GM06990 (cell line): ENCODE data around the gene ATXN7L1.

ENCODE experiments used
- DNase-seq: peaks from one replicate; pipeline ENCODE4 v3.0.0-alpha.2; 2011; ENCODE audit not compliant: insufficient read length; ENCODE audit errors: extremely low read depth
- H3K27me3 ChIP-seq: replicated peaks from 2 replicates; pipeline ENCODE4 v1.6.0; 2011; ENCODE audit warnings: low read length; ENCODE audit not compliant: control insufficient read depth, insufficient read depth
- H3K36me3 ChIP-seq: 2 replicates; pipeline ENCODE4 v1.5.1; 2011; ENCODE audit warnings: low read length; ENCODE audit not compliant: control insufficient read depth, insufficient read depth
- H3K4me3 ChIP-seq: replicated peaks from 2 replicates; pipeline ENCODE4 v1.5.1; 2011; ENCODE audit warnings: low read depth, mild to moderate bottlenecking, control low read depth, low read length
- CTCF ChIP-seq: IDR thresholded peaks from 2 replicates; pipeline ENCODE4 v1.5.1; 2011; ENCODE audit warnings: low read length, control low read depth, mild to moderate bottlenecking, inconsistent platforms; ENCODE audit not compliant: insufficient read depth, poor library complexity, severe bottlenecking

Gene ATXN7L1

GRCh38 chr7:105876091-105876963 is at the start of gene ATXN7L1:
TSS of gene ATXN7L1 (minus strand) at chr7:105876599. CDS start at chr7:105876558, 41 bp downstream.
- Histone ChIP-seq H3K27me3 (peaks cover 6% of the 10 kb centered on the region), H3K4me3 (peak within 1 kb of the TSS; percentile 59), H3K36me3 (no peaks in the 10 kb centered on the region)
- peak; percentile 1 for TF ChIP-seq CTCF
- DNase-seq: peak; percentile 74

GRCh38 chr7:105926131-105926530 is 49.7 kb upstream of the ATXN7L1 start:
- TF ChIP-seq CTCF: no peak
- no peaks in the 10 kb centered on the region for H3K36me3 ChIP-seq

GRCh38 chr7:105924945-105925344 is 48.5 kb upstream of the ATXN7L1 start:
- peak; percentile 28 for DNase-seq
- 0 out of 2 replicates have a peak, but pooled peaks cover 1% of the 10 kb centered on the region for H3K27me3 ChIP-seq
- TF ChIP-seq CTCF: no peak
- no peak overlapping the region for H3K4me3 ChIP-seq
- no peaks in the 10 kb centered on the region for H3K36me3 ChIP-seq

More at GRCh38 chr7:105926131-105926530, 49.7 kb upstream of the ATXN7L1 start:
- DNase-seq: no peak
- no peak overlapping the region for H3K4me3 ChIP-seq
- 0 out of 2 replicates have a peak, but pooled peaks cover 1% of the 10 kb centered on the region for H3K27me3 ChIP-seq

GRCh38 chr7:105920766-105921165 is 44.4 kb upstream of the ATXN7L1 start:
- no peak for TF ChIP-seq CTCF

GRCh38 chr7:105917659-105918058 is 41.3 kb upstream of the ATXN7L1 start:
- no peak overlapping the region for H3K4me3 ChIP-seq
- DNase-seq: no peak
- no peaks in the 10 kb centered on the region for H3K36me3 ChIP-seq
- no peak for TF ChIP-seq CTCF
- H3K27me3 ChIP-seq: no peaks in the 10 kb centered on the region; the same call in none of the 2 replicates

More at GRCh38 chr7:105920766-105921165, 44.4 kb upstream of the ATXN7L1 start:
- Histone ChIP-seq H3K36me3 (no peaks in the 10 kb centered on the region), H3K4me3 (no peak overlapping the region), H3K27me3 (no peaks in the 10 kb centered on the region; the same call in 1 of the 2 replicates)
- DNase-seq: no peak
